ENCODE measurements around the gene AP3D1. TPM values are rescaled to one million over a fixed set of nuclear protein-coding genes. Genes with fewer than 3 reads are reported as not detected.

AP3D1 gene
- total and polyA plus RNA-seq, 7 experiments from 2014 or later, result 12.3 to 106 (median 78.3) TPM

GRCh38 chr19:2099937-2100718 is 51.2 kb downstream of the AP3D1 start:
- Mint-ChIP-seq H3K9me3 (peaks cover 0 to 11% (median 2%) of the 10 kb centered on the region in 11 donors), H3K27me3 (no peaks in the 10 kb centered on the region), H3K4me3 (no peak overlapping the region), H3K36me3 (peaks cover 7 to 24% (median 17%) of the 10 kb centered on the region in 5 donors), H3K27ac (no peak overlapping the region), H3K4me1 (peaks cover 0 to 15% (median 4%) of the 10 kb centered on the region in 7 donors)
- ChIA-PET CTCF (no interaction called here), POLR2A (no interaction called here)
- no peak overlapping the region for H3K27ac ChIP-seq (ENCODE audit: low read depth, low read length)
- H3K27me3 ChIP-seq (ENCODE audit: control insufficient read depth in 2 of 2, insufficient read depth in 2 of 2, low read length in 2 of 2), result no peaks in the 10 kb centered on the region
- H3K36me3 ChIP-seq (ENCODE audit: control insufficient read depth in 2 of 3, insufficient read depth in 3 of 3, low read length in 3 of 3), result peaks cover 0 to 46% (median 6%) of the 10 kb centered on the region in 3 experiments
- DNase-seq (no peak), ATAC-seq (no peak)
- intact Hi-C loops (cut with micrococcal nuclease), result no loop called here
- no peak overlapping the region for H3K4me3 ChIP-seq (ENCODE audit: low read length)
- H3K4me1 ChIP-seq (ENCODE audit: control insufficient read depth in 2 of 2, insufficient read depth in 2 of 2, low read length in 2 of 2), result peaks cover 6 to 8% of the 10 kb centered on the region in 2 donors
- H3K9me3 ChIP-seq (ENCODE audit: control insufficient read depth in 2 of 3, low read length in 3 of 3), result no peaks in the 10 kb centered on the region

DNA sequence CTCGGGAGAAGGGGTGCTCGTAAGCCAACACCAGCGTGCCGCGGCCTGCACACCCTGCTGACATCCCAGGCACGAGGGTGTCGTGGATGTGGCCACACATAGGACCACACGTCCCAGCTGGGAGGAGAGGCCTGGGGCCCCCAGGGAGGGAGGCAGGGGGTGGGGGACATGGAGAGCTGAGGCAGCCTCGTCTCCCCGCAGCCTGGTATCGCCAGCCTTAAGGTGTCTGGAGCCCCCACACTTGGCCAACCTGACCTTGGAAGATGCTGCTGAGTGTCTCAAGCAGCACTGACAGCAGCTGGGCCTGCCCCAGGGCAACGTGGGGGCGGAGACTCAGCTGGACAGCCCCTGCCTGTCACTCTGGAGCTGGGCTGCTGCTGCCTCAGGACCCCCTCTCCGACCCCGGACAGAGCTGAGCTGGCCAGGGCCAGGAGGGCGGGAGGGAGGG is 52.3 kb downstream of the AP3D1 start:
- Mint-ChIP-seq H3K27me3 (no peaks in the 10 kb centered on the region), H3K4me1 (peaks cover 7 to 22% (median 11%) of the 10 kb centered on the region in 7 donors), H3K4me3 (no peak overlapping the region), H3K27ac (no peak overlapping the region), H3K36me3 (peaks cover 4 to 25% (median 9%) of the 10 kb centered on the region in 5 donors), H3K9me3 (peaks cover 0 to 5% (median 0%) of the 10 kb centered on the region in 11 donors)
- POLR2A ChIA-PET, result interaction anchor here (0.6 kb wide), 1 partner anchor 7 kb away, joined by 4 read pairs; no protein-coding TSS in a partner anchor
- no peak for DNase-seq
- intact Hi-C loops (cut with micrococcal nuclease), result no loop called here
- Histone ChIP-seq H3K36me3 (ENCODE audit: control insufficient read depth in 2 of 3, insufficient read depth in 3 of 3, low read length in 3 of 3) (peaks cover 0 to 38% (median 6%) of the 10 kb centered on the region in 3 experiments), H3K27me3 (ENCODE audit: control insufficient read depth in 2 of 2, insufficient read depth in 2 of 2, low read length in 2 of 2) (no peaks in the 10 kb centered on the region), H3K4me3 (ENCODE audit: low read length) (no peak overlapping the region), H3K9me3 (ENCODE audit: control insufficient read depth in 2 of 3, low read length in 3 of 3) (no peaks in the 10 kb centered on the region), H3K4me1 (ENCODE audit: control insufficient read depth in 2 of 2, insufficient read depth in 2 of 2, low read length in 2 of 2) (peaks cover 8 to 13% of the 10 kb centered on the region in 2 donors), H3K27ac (ENCODE audit: low read depth, low read length) (peak overlapping the region; percentile 26)
- no peak for ATAC-seq
- CTCF ChIA-PET, result interaction anchor here (0.6 kb wide), 1 partner anchor 175 kb away, joined by 3 read pairs; no protein-coding TSS in a partner anchor

DNA sequence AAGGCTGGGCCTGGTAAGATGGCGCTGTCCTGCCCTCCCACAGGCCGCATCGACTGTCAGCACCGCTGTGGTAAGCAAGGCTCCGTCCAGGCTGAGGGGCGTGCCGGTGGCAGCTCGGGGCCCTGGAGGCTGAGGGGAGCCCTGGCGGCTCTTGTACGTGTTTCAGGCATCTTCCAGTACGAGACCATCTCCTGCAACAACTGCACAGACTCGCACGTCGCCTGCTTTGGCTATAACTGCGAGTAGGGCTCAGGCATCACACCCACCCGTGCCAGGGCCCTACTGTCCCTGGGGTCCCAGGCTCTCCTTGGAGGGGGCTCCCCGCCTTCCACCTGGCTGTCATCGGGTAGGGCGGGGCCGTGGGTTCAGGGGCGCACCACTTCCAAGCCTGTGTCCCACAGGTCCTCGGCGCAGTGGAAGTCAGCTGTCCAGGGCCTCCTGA is 53.5 kb downstream of the AP3D1 start:
- H3K27ac Mint-ChIP-seq, result peak overlapping the region in 5 of 9 donors; percentile 2 to 91 (median 62)
- no peaks in the 10 kb centered on the region for H3K27me3 Mint-ChIP-seq
- H3K27me3 ChIP-seq (ENCODE audit: control insufficient read depth in 2 of 2, insufficient read depth in 2 of 2, low read length in 2 of 2), result no peaks in the 10 kb centered on the region
- peaks cover 0 to 4% (median 0%) of the 10 kb centered on the region in 11 donors for H3K9me3 Mint-ChIP-seq
- DNase-seq, result no peak
- H3K4me1 ChIP-seq (ENCODE audit: control insufficient read depth in 2 of 2, insufficient read depth in 2 of 2, low read length in 2 of 2), result peaks cover 13% of the 10 kb centered on the region in 2 donors
- peaks cover 15 to 26% (median 20%) of the 10 kb centered on the region in 7 donors for H3K4me1 Mint-ChIP-seq
- no peak for ATAC-seq
- no peak overlapping the region for H3K4me3 ChIP-seq (ENCODE audit: low read length)
- POLR2A ChIA-PET, result interaction anchor here (0.7 to 1.3 kb wide), 3 partner anchors 23 to 383 kb away, joined by 3 to 6 read pairs (median 3); no protein-coding TSS in a partner anchor
- intact Hi-C loops (cut with micrococcal nuclease), result loop anchor here in 1 of 2 donors (2.0 kb wide), 1 partner anchor 445 kb away; the partner anchor contains the start of gene TCF3
- H3K36me3 Mint-ChIP-seq, result peaks cover 3 to 22% (median 4%) of the 10 kb centered on the region in 5 donors
- CTCF ChIA-PET, result interaction anchor here (0.5 to 0.6 kb wide), 3 partner anchors 60 to 208 kb away, joined by 3 read pairs; no protein-coding TSS in a partner anchor
- peak overlapping the region in 7 of 10 donors; percentile 13 to 98 (median 92) for H3K4me3 Mint-ChIP-seq
- peaks cover 4 to 29% (median 6%) of the 10 kb centered on the region in 3 experiments for H3K36me3 ChIP-seq (ENCODE audit: control insufficient read depth in 2 of 3, insufficient read depth in 3 of 3, low read length in 3 of 3)
- H3K9me3 ChIP-seq (ENCODE audit: control insufficient read depth in 2 of 3, low read length in 3 of 3), result no peaks in the 10 kb centered on the region
- H3K27ac ChIP-seq (ENCODE audit: low read depth, low read length), result peak overlapping the region; percentile 64

DNA sequence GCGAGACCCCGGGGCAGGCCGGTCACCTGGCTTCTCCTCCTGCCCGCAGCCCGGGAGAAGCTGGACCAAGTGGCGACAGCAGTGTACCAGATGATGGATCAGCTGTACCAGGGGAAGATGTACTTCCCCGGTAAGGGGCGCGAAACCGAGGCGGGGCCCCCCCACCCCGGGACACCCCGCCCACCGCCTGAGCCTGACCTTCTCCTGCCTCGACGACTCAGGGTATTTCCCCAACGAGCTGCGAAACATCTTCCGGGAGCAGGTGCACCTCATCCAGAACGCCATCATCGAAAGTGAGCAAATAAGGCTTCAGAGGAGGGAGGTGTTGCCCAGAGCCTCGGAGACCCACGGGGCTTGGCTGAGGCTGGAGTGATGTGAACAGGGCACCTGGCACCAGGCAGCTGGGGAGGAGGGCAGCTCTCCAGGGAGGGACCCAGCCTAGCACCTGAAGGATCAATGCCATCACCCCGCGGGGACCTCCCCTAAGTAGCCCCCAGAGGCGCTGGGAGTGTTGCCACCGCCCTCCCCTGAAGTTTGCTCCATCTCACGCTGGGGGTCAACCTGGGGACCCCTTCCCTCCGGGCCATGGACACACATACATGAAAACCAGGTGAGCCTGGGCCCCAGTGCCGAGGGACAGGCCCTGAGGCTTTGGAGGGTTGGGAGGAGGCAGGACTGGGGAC is 54.0 kb downstream of the AP3D1 start:
- no peaks in the 10 kb centered on the region for H3K9me3 ChIP-seq (ENCODE audit: control insufficient read depth in 2 of 3, low read length in 3 of 3)
- DNase-seq (peak in 5 of 9 donors; percentile 26 to 75 (median 35)), ATAC-seq (no peak)
- peaks cover 4 to 29% (median 6%) of the 10 kb centered on the region in 3 experiments for H3K36me3 ChIP-seq (ENCODE audit: control insufficient read depth in 2 of 3, insufficient read depth in 3 of 3, low read length in 3 of 3)
- H3K27me3 ChIP-seq (ENCODE audit: control insufficient read depth in 2 of 2, insufficient read depth in 2 of 2, low read length in 2 of 2), result no peaks in the 10 kb centered on the region
- Mint-ChIP-seq H3K4me1 (peaks cover 15 to 30% (median 24%) of the 10 kb centered on the region in 7 donors), H3K27me3 (no peaks in the 10 kb centered on the region), H3K36me3 (peaks cover 3 to 24% (median 4%) of the 10 kb centered on the region in 5 donors), H3K9me3 (peaks cover 0 to 4% (median 0%) of the 10 kb centered on the region in 11 donors), H3K4me3 (peak overlapping the region; percentile 82 to 98 (median 90)), H3K27ac (peak overlapping the region in 8 of 9 donors; percentile 31 to 92 (median 84))
- intact Hi-C loops (cut with micrococcal nuclease), result loop anchor here in 1 of 2 donors (2.0 kb wide), 1 partner anchor 445 kb away; the partner anchor contains the start of gene TCF3
- H3K4me3 ChIP-seq (ENCODE audit: low read length), result peak overlapping the region; percentile 81
- H3K27ac ChIP-seq (ENCODE audit: low read depth, low read length), result peak overlapping the region; percentile 64
- ChIA-PET CTCF (interaction anchor here (0.5 to 1.1 kb wide), 5 partner anchors 46 to 208 kb away, joined by 3 read pairs; no protein-coding TSS in a partner anchor), POLR2A (interaction anchor here (0.7 to 1.3 kb wide), 5 partner anchors 14 to 383 kb away, joined by 3 to 6 read pairs (median 3); partner anchors contain the start of gene GADD45B)
- peaks cover 13% of the 10 kb centered on the region in 2 donors for H3K4me1 ChIP-seq (ENCODE audit: control insufficient read depth in 2 of 2, insufficient read depth in 2 of 2, low read length in 2 of 2)

GRCh38 chr19:2096480-2097202 is 54.7 kb downstream of the AP3D1 start, which contains the start of gene IZUMO4:
TSS of gene IZUMO4 (plus strand) at chr19:2096915. CDS start at chr19:2096946, 31 bp downstream.
- Mint-ChIP-seq H3K4me1 (peaks cover 15 to 37% (median 27%) of the 10 kb centered on the region in 7 donors), H3K27ac (peak within 1 kb of the TSS; percentile 90 to 98 (median 94)), H3K27me3 (no peaks in the 10 kb centered on the region), H3K36me3 (peaks cover 0 to 28% (median 3%) of the 10 kb centered on the region in 5 donors), H3K4me3 (peak within 1 kb of the TSS; percentile 95 to 98 (median 97)), H3K9me3 (peaks cover 0 to 4% (median 0%) of the 10 kb centered on the region in 11 donors)
- Histone ChIP-seq H3K27ac (ENCODE audit: low read depth, low read length) (peak within 1 kb of the TSS; percentile 88), H3K4me3 (ENCODE audit: low read length) (peak within 1 kb of the TSS; percentile 82), H3K9me3 (ENCODE audit: control insufficient read depth in 2 of 3, low read length in 3 of 3) (no peaks in the 10 kb centered on the region), H3K27me3 (ENCODE audit: control insufficient read depth in 2 of 2, insufficient read depth in 2 of 2, low read length in 2 of 2) (no peaks in the 10 kb centered on the region), H3K4me1 (ENCODE audit: control insufficient read depth in 2 of 2, insufficient read depth in 2 of 2, low read length in 2 of 2) (peaks cover 13% of the 10 kb centered on the region in 2 donors), H3K36me3 (ENCODE audit: control insufficient read depth in 2 of 3, insufficient read depth in 3 of 3, low read length in 3 of 3) (peaks cover 3 to 23% (median 4%) of the 10 kb centered on the region in 3 experiments)
- CTCF ChIA-PET, result interaction anchor here (1.0 to 1.9 kb wide), 6 partner anchors 13 to 78 kb away, joined by 3 to 8 read pairs (median 4); no protein-coding TSS in a partner anchor
- DNase-seq (peak; percentile 98 to 100 (median 99)), ATAC-seq (peak; percentile 90)
- POLR2A ChIA-PET, result interaction anchor here (0.7 to 5.0 kb wide), 7 partner anchors 12 to 379 kb away, joined by 3 to 125 read pairs (median 3); partner anchors contain the start of gene GADD45B
- intact Hi-C loops (cut with micrococcal nuclease), result loop anchor here (1.0 to 2.0 kb wide), 14 partner anchors 11 to 444 kb away; partner anchors contain the start of genes AP3D1 (in 2 of the 2), ADAT3 (in 1 of the 2), DOT1L (in 1 of the 2) and MKNK2 (in 1 of the 2)
